OCI-LY3 (cell line): Measurements from ENCODE around the gene SIRPG.

Experiments
- H2AFZ ChIP-seq: fragments of 200-600, 300-600 bp; shearing (Covaris generic); 2 replicates; pipeline ENCODE4 v1.6.0; 2014; ENCODE audit warnings: antibody characterized with exemption, low read depth, low read length
- H3K27ac ChIP-seq: fragments of 200-600, 300-600 bp; sonication (generic); 2 replicates; pipeline ENCODE4 v1.5.1; 2014; ENCODE audit warnings: mild to moderate bottlenecking, low read length, moderate library complexity, mixed read lengths
- H3K27me3 ChIP-seq: fragments of 200-600, 300-600 bp; sonication (generic); 2 replicates; pipeline ENCODE4 v1.6.1; 2014; ENCODE audit warnings: low read depth, low read length, mixed read lengths
- H3K36me3 ChIP-seq: fragments of 200-600, 300-600 bp; sonication (generic); replicated peaks from 2 replicates; pipeline ENCODE3; 2014; ENCODE audit warnings: low read depth, low read length, mixed read lengths
- H3K4me1 ChIP-seq: fragments of 300-600, 200-600 bp; sonication (generic); 2 replicates; pipeline ENCODE4 v1.6.1; 2014; ENCODE audit warnings: low read length, mixed read lengths
- H3K4me2 ChIP-seq: fragments of 200-600, 300-600 bp; sonication (generic); 2 replicates; pipeline ENCODE4 v1.6.1; 2014; ENCODE audit warnings: low read length, mixed read lengths
- H3K4me3 ChIP-seq: fragments of 300-600, 200-600 bp; sonication (generic); 2 replicates; pipeline ENCODE4 v1.5.1; 2014; ENCODE audit warnings: antibody characterized with exemption, mild to moderate bottlenecking, low read length, moderate library complexity
- H3K79me2 ChIP-seq: fragments of 300-600, 200-600 bp; shearing (Covaris generic); 2 replicates; pipeline ENCODE4 v1.6.1; 2014; ENCODE audit warnings: mild to moderate bottlenecking, low read length, mixed read lengths
- H3K9ac ChIP-seq: fragments of 300-600, 200-600 bp; shearing (Covaris generic); 2 replicates; pipeline ENCODE4 v1.6.0; 2014; ENCODE audit warnings: mild to moderate bottlenecking, low read length, moderate library complexity
- H3K9me3 ChIP-seq: fragments of 200-600, 300-600 bp; shearing (Covaris generic); 2 replicates; pipeline ENCODE4 v1.6.1; 2014; ENCODE audit warnings: low read length, mixed read lengths; ENCODE audit not compliant: insufficient read depth
- H4K20me1 ChIP-seq: fragments of 200-600, 300-600 bp; sonication (generic); 2 replicates; pipeline ENCODE4 v1.6.1; 2016; ENCODE audit warnings: low read length, mixed read lengths; ENCODE audit not compliant: insufficient read depth
- CTCF ChIP-seq: fragments of 200-600, 300-600 bp; sonication (generic); IDR thresholded peaks from 2 replicates; pipeline ENCODE4 v1.5.1; 2014; ENCODE audit warnings: antibody characterized with exemption, low read length, low read depth
- EZH2phosphoT487 ChIP-seq: fragments of 200-600 bp; shearing (Covaris generic); IDR thresholded peaks from 2 replicates; pipeline ENCODE4 v1.6.1; 2018; ENCODE audit warnings: antibody characterized with exemption, mixed run types, low read depth

The SIRPG gene

GRCh38 chr20:1652960-1653359 lies 4.6 kb downstream of the SIRPG start:
- Histone ChIP-seq H4K20me1 (no peaks in the 10 kb centered on the region), H3K4me1 (peaks cover 3% of the 10 kb centered on the region; the same call in 1 of the 2 replicates), H3K27ac (no peak overlapping the region), H3K27me3 (peaks cover 32% of the 10 kb centered on the region), H3K9me3 (no peaks in the 10 kb centered on the region), H2AFZ (no peak overlapping the region), H3K9ac (no peak overlapping the region), H3K79me2 (no peaks in the 10 kb centered on the region), H3K36me3 (no peaks in the 10 kb centered on the region), H3K4me3 (no peak overlapping the region), H3K4me2 (no peak overlapping the region)
- TF ChIP-seq EZH2phosphoT487, result no peak
- no peak for TF ChIP-seq CTCF

DNA sequence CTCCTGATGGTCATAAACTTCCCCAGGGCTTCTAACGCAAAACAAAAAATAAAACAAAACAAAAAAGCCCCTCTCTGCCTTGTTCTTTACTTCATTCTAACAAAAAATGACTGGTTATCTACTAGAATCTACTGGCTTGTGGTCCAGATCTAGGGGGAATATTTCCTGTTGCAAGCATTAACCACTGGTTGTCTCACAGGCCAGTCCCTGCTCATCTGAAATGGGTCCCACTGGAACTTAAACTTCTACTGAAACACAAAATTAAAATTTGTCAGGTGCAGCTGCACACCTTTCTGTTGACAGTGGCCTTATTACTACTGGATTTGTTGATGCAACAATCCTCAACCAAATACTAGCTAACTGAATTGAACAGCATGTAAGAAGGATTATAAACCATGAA lies 5.5 kb downstream of the SIRPG start:
- TF ChIP-seq CTCF, result no peak
- no peak for TF ChIP-seq EZH2phosphoT487
- Histone ChIP-seq H2AFZ (no peak overlapping the region), H3K4me1 (peaks cover 3% of the 10 kb centered on the region; the same call in 1 of the 2 replicates), H3K36me3 (no peaks in the 10 kb centered on the region), H3K9ac (no peak overlapping the region), H3K79me2 (no peaks in the 10 kb centered on the region), H3K4me2 (no peak overlapping the region), H3K4me3 (no peak overlapping the region), H4K20me1 (no peaks in the 10 kb centered on the region), H3K9me3 (no peaks in the 10 kb centered on the region), H3K27me3 (peaks cover 29% of the 10 kb centered on the region), H3K27ac (no peak overlapping the region)

- Histone ChIP-seq H3K36me3 (no peaks in the 10 kb centered on the region), H3K4me3 (no peak overlapping the region), H3K4me2 (no peak overlapping the region), H4K20me1 (no peaks in the 10 kb centered on the region), H3K4me1 (peaks cover 3% of the 10 kb centered on the region; the same call in 1 of the 2 replicates), H2AFZ (no peak overlapping the region), H3K79me2 (no peaks in the 10 kb centered on the region), H3K9ac (no peak overlapping the region), H3K27me3 (peaks cover 26% of the 10 kb centered on the region), H3K9me3 (no peaks in the 10 kb centered on the region), H3K27ac (no peak overlapping the region)
- TF ChIP-seq CTCF (no peak), EZH2phosphoT487 (no peak)
Measured at GRCh38 chr20:1651268-1652058, 6.1 kb downstream of the SIRPG start.

GRCh38 chr20:1648101-1648500 lies 9.5 kb downstream of the SIRPG start:
- TF ChIP-seq CTCF (no peak), EZH2phosphoT487 (no peak)
- no peaks in the 10 kb centered on the region for H3K9me3 ChIP-seq
- H3K4me1 ChIP-seq, result peaks cover 2% of the 10 kb centered on the region; the same call in 1 of the 2 replicates
- H3K4me2 ChIP-seq, result no peak overlapping the region
- no peak overlapping the region for H3K27ac ChIP-seq
- H3K79me2 ChIP-seq, result no peaks in the 10 kb centered on the region
- H3K36me3 ChIP-seq, result no peaks in the 10 kb centered on the region
- no peak overlapping the region for H3K4me3 ChIP-seq
- no peak overlapping the region for H2AFZ ChIP-seq
- H3K27me3 ChIP-seq, result peaks cover 23% of the 10 kb centered on the region
- H4K20me1 ChIP-seq, result no peaks in the 10 kb centered on the region
- H3K9ac ChIP-seq, result no peak overlapping the region
